Activated B cell treated with CpG ODN at 0.5 μM for 24 hours (primary cell): ENCODE results near the gene COL23A1. TPM values are rescaled to one million over a fixed set of nuclear protein-coding genes. Genes with fewer than 3 reads are reported as not detected.
A peak's percentile ranks its signal among the peaks of the same experiment; 100 is the strongest.

ENCODE experiments used
- ATAC-seq: fragments of 200-7000 bp; cut with Tn5 transposase; one replicate; pipeline ENCODE4 v1.10.0; 2021; ENCODE audit warnings: low read depth, mild to moderate bottlenecking, moderate library complexity
- CTCF ChIA-PET: fragments of 350-600 bp; sonication (Branson Sonifier 250); formaldehyde crosslinking; loops from one replicate; lab custom pipeline; 2021; ENCODE audit warnings: antibody characterized with exemption; lab: Charles Lee
- POLR2A ChIA-PET: fragments of 350-600 bp; sonication (Branson Sonifier 250); formaldehyde crosslinking; loops from one replicate; lab custom pipeline; 2021; ENCODE audit warnings: antibody characterized with exemption; lab: Charles Lee
- DNase-seq: peaks from one replicate; pipeline ENCODE4 v3.0.0; 2022
- H3K27ac Mint-ChIP-seq: one replicate; pipeline ENCODE4 v1.8.0; 2020; ENCODE audit warnings: mixed read lengths
- H3K27me3 Mint-ChIP-seq: one replicate; pipeline ENCODE4 v1.8.0; 2021; ENCODE audit warnings: mixed read lengths
- H3K36me3 Mint-ChIP-seq: one replicate; pipeline ENCODE4 v1.8.0; 2021; ENCODE audit warnings: low read depth, mixed read lengths
- H3K4me1 Mint-ChIP-seq: one replicate; pipeline ENCODE4 v1.8.0; 2021; ENCODE audit warnings: mixed read lengths
- H3K4me3 Mint-ChIP-seq: one replicate; pipeline ENCODE4 v1.8.0; 2020; ENCODE audit warnings: mild to moderate bottlenecking, mixed read lengths
- H3K9me3 Mint-ChIP-seq: one replicate; pipeline ENCODE4 v1.8.0; 2020; ENCODE audit warnings: mixed read lengths
- CTCF ChIP-seq: fragments of 200-600 bp; IDR thresholded peaks from one replicate; pipeline ENCODE4 v1.8.0; 2022; ENCODE audit warnings: antibody characterized with exemption, mild to moderate bottlenecking
- intact Hi-C: fragments of 100-400 bp; cut with micrococcal nuclease; formaldehyde crosslinking; loops from one replicate; pipeline ENCODE4 v1.15.1; 2024
- total RNA-seq: library from RNA; stranded (reverse); gene quantifications from 2 replicates; pipeline ENCODE4 v1.2.3, GENCODE V29; 2022

COL23A1 gene
- total RNA-seq, 1 donor from 2014 or later = not detected

- Mint-ChIP-seq H3K9me3 (no peaks in the 10 kb centered on the region), H3K27ac (no peak overlapping the region), H3K27me3 (no peaks in the 10 kb centered on the region), H3K36me3 (peaks cover 6% of the 10 kb centered on the region), H3K4me3 (no peak overlapping the region), H3K4me1 (peaks cover 56% of the 10 kb centered on the region)
- CTCF ChIA-PET = interaction anchor here (1.3 kb wide), 1 partner anchor 225 kb away, joined by 3 read pairs; no protein-coding TSS in a partner anchor
- intact Hi-C loops = loop anchor here (5.0 kb wide), 2 partner anchors 226 to 1256 kb away; no protein-coding TSS in a partner anchor
- DNase-seq (no peak), ATAC-seq (no peak)
- POLR2A ChIA-PET = no interaction called here
- no peak for TF ChIP-seq CTCF
Observed at GRCh38 chr5:178236126-178236525, 354.1 kb downstream of the COL23A1 start.

- Mint-ChIP-seq H3K27ac (no peak overlapping the region), H3K4me1 (peaks cover 56% of the 10 kb centered on the region), H3K36me3 (peaks cover 11% of the 10 kb centered on the region), H3K27me3 (no peaks in the 10 kb centered on the region), H3K4me3 (no peak overlapping the region), H3K9me3 (no peaks in the 10 kb centered on the region)
- intact Hi-C loops = loop anchor here (2.0 to 5.0 kb wide), 3 partner anchors 227 to 1257 kb away; partner anchors contain the start of gene CLK4
- ChIA-PET POLR2A (interaction anchor here (1.0 kb wide), 2 partner anchors 31 to 315 kb away, joined by 5 to 6 read pairs; partner anchors contain the start of gene HNRNPAB), CTCF (interaction anchor here (1.0 to 1.5 kb wide), 7 partner anchors 16 to 495 kb away, joined by 3 to 18 read pairs (median 3); partner anchors contain the start of genes HNRNPAB and ZNF354A)
- no peak for ATAC-seq
- no peak for TF ChIP-seq CTCF
- DNase-seq = no peak
Observed at GRCh38 chr5:178235588-178235974, 354.6 kb downstream of the COL23A1 start.

- CTCF ChIA-PET = interaction anchor here (0.6 to 1.5 kb wide), 9 partner anchors 16 to 1259 kb away, joined by 3 to 18 read pairs (median 3); partner anchors contain the start of genes HNRNPAB and ZNF354A
- intact Hi-C loops = loop anchor here (2.0 to 5.0 kb wide), 3 partner anchors 227 to 1257 kb away; partner anchors contain the start of gene CLK4
- H3K36me3 Mint-ChIP-seq = peaks cover 17% of the 10 kb centered on the region
- POLR2A ChIA-PET = interaction anchor here (0.8 to 1.0 kb wide), 3 partner anchors 10 to 316 kb away, joined by 4 to 6 read pairs (median 5); partner anchors contain the start of gene HNRNPAB
- ATAC-seq (no peak), DNase-seq (peak; percentile 64)
- H3K9me3 Mint-ChIP-seq = no peaks in the 10 kb centered on the region
- peak overlapping the region; percentile 41 for H3K4me3 Mint-ChIP-seq
- no peak for TF ChIP-seq CTCF
- H3K27ac Mint-ChIP-seq = peak overlapping the region; percentile 54
- H3K4me1 Mint-ChIP-seq = peaks cover 56% of the 10 kb centered on the region
- no peaks in the 10 kb centered on the region for H3K27me3 Mint-ChIP-seq
Observed at GRCh38 chr5:178234750-178235587, 355.2 kb downstream of the COL23A1 start.

- no peak for TF ChIP-seq CTCF
- peaks cover 58% of the 10 kb centered on the region for H3K4me1 Mint-ChIP-seq
- no peak for DNase-seq
- H3K36me3 Mint-ChIP-seq = peaks cover 24% of the 10 kb centered on the region
- CTCF ChIA-PET = interaction anchor here (0.6 to 1.5 kb wide), 8 partner anchors 17 to 1259 kb away, joined by 3 to 18 read pairs (median 3); partner anchors contain the start of genes HNRNPAB and ZNF354A
- intact Hi-C loops = loop anchor here (2.0 kb wide), 1 partner anchor 393 kb away; the partner anchor contains the start of gene CLK4
- H3K27ac Mint-ChIP-seq = peak overlapping the region; percentile 30
- ATAC-seq = no peak
- H3K9me3 Mint-ChIP-seq = no peaks in the 10 kb centered on the region
- POLR2A ChIA-PET = interaction anchor here (0.7 to 1.0 kb wide), 4 partner anchors 10 to 317 kb away, joined by 3 to 6 read pairs (median 4); partner anchors contain the start of gene HNRNPAB
- no peaks in the 10 kb centered on the region for H3K27me3 Mint-ChIP-seq
- no peak overlapping the region for H3K4me3 Mint-ChIP-seq
Observed at GRCh38 chr5:178234121-178234749, 356.0 kb downstream of the COL23A1 start.
